ENCODE measurements around the gene SLC5A2. TPM values are rescaled to one million over a fixed set of nuclear protein-coding genes. Genes with fewer than 3 reads are reported as not detected.

Gene SLC5A2
- total RNA-seq, 4 donors from 2014 or later: 0.83 to 2.4 TPM; not detected in 2

- Histone ChIP-seq H3K27me3 (no peaks in the 10 kb centered on the region), H3K4me1 (peaks cover 4 to 9% of the 10 kb centered on the region in 2 donors), H3K9me3 (no peaks in the 10 kb centered on the region), H3K4me3 (no peak overlapping the region), H3K36me3 (no peaks in the 10 kb centered on the region), H3K27ac (no peak overlapping the region)
- intact Hi-C loops (cut with DNase I; ENCODE audit: low total_unique reads): no loop called here
- DNase-seq: no peak
- no peak for TF ChIP-seq POLR2A (IDR thresholded peaks at IDR 0.05)
- TF ChIP-seq CTCF (IDR thresholded peaks at IDR 0.05): no peak
Observed at GRCh38 chr16:31505483-31505882, 22.6 kb downstream of the SLC5A2 start.

GRCh38 chr16:31507617-31507928 lies 24.6 kb downstream of the SLC5A2 start:
- Histone ChIP-seq H3K4me1 (peaks cover 4 to 9% of the 10 kb centered on the region in 2 donors), H3K27ac (peak overlapping the region; percentile 93 to 96), H3K36me3 (no peaks in the 10 kb centered on the region), H3K4me3 (peak overlapping the region; percentile 90 to 94), H3K27me3 (no peaks in the 10 kb centered on the region), H3K9me3 (no peaks in the 10 kb centered on the region)
- DNase-seq: no peak
- TF ChIP-seq CTCF (IDR thresholded peaks at IDR 0.05) (no peak), POLR2A (IDR thresholded peaks at IDR 0.05) (no peak)
- intact Hi-C loops (cut with DNase I; ENCODE audit: low total_unique reads): no loop called here

- no peaks in the 10 kb centered on the region for H3K36me3 ChIP-seq
- DNase-seq: peak; percentile 88 to 90
- peak within 1 kb of the TSS; percentile 90 to 94 for H3K4me3 ChIP-seq
- H3K9me3 ChIP-seq: no peaks in the 10 kb centered on the region
- H3K27ac ChIP-seq: peak within 1 kb of the TSS; percentile 93 to 96
- TF ChIP-seq CTCF (IDR thresholded peaks at IDR 0.05) (peak in 2 of 4 experiments; percentile 6 to 9), POLR2A (IDR thresholded peaks at IDR 0.05) (peak; percentile 81 to 87)
- H3K4me1 ChIP-seq: peaks cover 4 to 9% of the 10 kb centered on the region in 2 donors
- intact Hi-C loops (cut with DNase I; ENCODE audit: low total_unique reads): no loop called here
- no peaks in the 10 kb centered on the region for H3K27me3 ChIP-seq
Observed at GRCh38 chr16:31507929-31508705, 25.2 kb downstream of the SLC5A2 start, which contains the start of gene RUSF1. RUSF1 (minus strand) TSS chr16:31508391; CDS start chr16:31508373, 18 bp downstream.

- H3K9me3 ChIP-seq: no peaks in the 10 kb centered on the region
- peaks cover 4 to 9% of the 10 kb centered on the region in 2 donors for H3K4me1 ChIP-seq
- intact Hi-C loops (cut with DNase I; ENCODE audit: low total_unique reads): no loop called here
Observed at GRCh38 chr16:31508706-31509195, 25.8 kb downstream of the SLC5A2 start.

More at GRCh38 chr16:31508706-31509195, 25.8 kb downstream of the SLC5A2 start:
- Histone ChIP-seq H3K36me3 (no peaks in the 10 kb centered on the region), H3K27me3 (no peaks in the 10 kb centered on the region), H3K27ac (peak overlapping the region; percentile 93 to 96), H3K4me3 (peak overlapping the region; percentile 90 to 94)
- TF ChIP-seq POLR2A (IDR thresholded peaks at IDR 0.05) (no peak), CTCF (IDR thresholded peaks at IDR 0.05) (no peak)
- no peak for DNase-seq

Measured in uterus (tissue), 4 donors.